Left cardiac atrium (tissue), 4 donors: Measurements from ENCODE around the gene MAPK7. TPM values are rescaled to one million over a fixed set of nuclear protein-coding genes. Genes with fewer than 3 reads are reported as not detected.
"Not testable (repeated sequence)": the region's sequence is repeated elsewhere in the genome, so short reads cannot be mapped to it uniquely, and the experiment has no call there.

Experiments
- ATAC-seq, 2 donors: fragments of 200-7000 bp; cut with Tn5 transposase; one replicate each; pipeline ENCODE4 v1.9.1; 2020; ENCODE audit warnings: mild to moderate bottlenecking in 2 of 2, moderate library complexity in 2 of 2
- DNase-seq: peaks from one replicate; pipeline ENCODE4 v3.0.0-alpha.2; 2020
- intact Hi-C, 2 donors: fragments of 100-400 bp; cut with DNase I; formaldehyde crosslinking; loops; one replicate each; pipeline versions ENCODE4 v1.14.1 to v1.15.1; 2022 to 2023
- total RNA-seq, 2 donors: library from RNA; stranded (reverse); fragmentation: NEBNext Ultra II Directional; extraction: Animal tissue kit (Norgen Biotek cat#: 25700); gene quantifications; one replicate each; pipeline ENCODE4 v1.2.1, GENCODE V29; 2021
- donor health status: DM: no; HTN: yes; CAD: no.
- donor health status: DM: no; HTN: yes; CAD: no; lungs with severe emphysema.
- donor health status: DM: yes; HTN: yes; CAD: no.
- donor health status: Dilated cardiomyopathy.

MAPK7 gene
- total RNA-seq, 2 donors from 2014 or later, result 13.8 to 15.1 TPM

GRCh38 chr17:19341641-19342610, 36.4 kb upstream of the MAPK7 start:
- intact Hi-C loops, result no loop called here
- ATAC-seq (no peak), DNase-seq (no peak)

- intact Hi-C loops, result no loop called here
- ATAC-seq, result no peak
- no peak for DNase-seq
Measured at GRCh38 chr17:19342611-19343255, 35.6 kb upstream of the MAPK7 start.

GRCh38 chr17:19343256-19343630, 35.1 kb upstream of the MAPK7 start:
- intact Hi-C loops, result no loop called here
- DNase-seq (no peak), ATAC-seq (no peak)

- no peak for DNase-seq
Measured at GRCh38 chr17:19343671-19344151, 34.6 kb upstream of the MAPK7 start.

GRCh38 chr17:19344311-19345066, 33.8 kb upstream of the MAPK7 start:
- DNase-seq (no peak), ATAC-seq (no peak)
- intact Hi-C loops, result no loop called here

More at GRCh38 chr17:19343671-19344151, 34.6 kb upstream of the MAPK7 start:
- ATAC-seq, result peak in 1 of 2 donors; percentile 21
- intact Hi-C loops, result no loop called here

- intact Hi-C loops, result no loop called here
- DNase-seq (no peak), ATAC-seq (no peak)
Measured at GRCh38 chr17:19345067-19345460, 33.2 kb upstream of the MAPK7 start.

- DNase-seq (no peak), ATAC-seq (no peak)
- intact Hi-C loops, result no loop called here
Measured at GRCh38 chr17:19345486-19346350, 32.6 kb upstream of the MAPK7 start.

GRCh38 chr17:19346351-19347255, 31.7 kb upstream of the MAPK7 start:
- ATAC-seq (peak; percentile 51 to 79), DNase-seq (peak; percentile 85)
- intact Hi-C loops, result no loop called here

- ATAC-seq (peak in 1 of 2 donors; percentile 2), DNase-seq (no peak)
- intact Hi-C loops, result no loop called here
Measured at GRCh38 chr17:19347323-19348080, 30.8 kb upstream of the MAPK7 start.

- ATAC-seq, result no peak
- intact Hi-C loops, result no loop called here
Measured at GRCh38 chr17:19348081-19348650, 30.1 kb upstream of the MAPK7 start.

GRCh38 chr17:19348806-19349205, 29.5 kb upstream of the MAPK7 start:
- DNase-seq (no peak), ATAC-seq (no peak)
- intact Hi-C loops, result no loop called here

More at GRCh38 chr17:19348081-19348650, 30.1 kb upstream of the MAPK7 start:
- DNase-seq, result no peak

GRCh38 chr17:19353401-19353800, 24.9 kb upstream of the MAPK7 start:
- DNase-seq, ATAC-seq, intact Hi-C loops: not testable (repeated sequence)

GRCh38 chr17:19354748-19355147, 23.6 kb upstream of the MAPK7 start:
- intact Hi-C loops, result no loop called here
- DNase-seq (no peak), ATAC-seq (no peak)

GRCh38 chr17:19357351-19357750, 20.9 kb upstream of the MAPK7 start:
- DNase-seq (no peak), ATAC-seq (no peak)
- intact Hi-C loops, result no loop called here

GRCh38 chr17:19357761-19358160, 20.5 kb upstream of the MAPK7 start:
- intact Hi-C loops, result no loop called here
- no peak for ATAC-seq
- DNase-seq, result no peak

- DNase-seq (no peak), ATAC-seq (no peak)
- intact Hi-C loops, result no loop called here
Measured at GRCh38 chr17:19359151-19359550, 19.1 kb upstream of the MAPK7 start.
